C4-2B (cell line): ENCODE data around the gene FCGR2B.
"Not testable (repeated sequence)": the region's sequence is repeated elsewhere in the genome, so short reads cannot be mapped to it uniquely, and the experiment has no call there.

Experiments used
- H3K27ac ChIP-seq: fragments of 450-650 bp; 2 replicates; pipeline ENCODE4 v1.5.1; 2017
- CTCF ChIP-seq: fragments of 450-650 bp; conservative IDR thresholded peaks from 2 replicates; pipeline ENCODE4 v1.5.1; 2017; ENCODE audit warnings: mild to moderate bottlenecking
- ZFX ChIP-seq: fragments of 450-650 bp; IDR thresholded peaks from 2 replicates; pipeline ENCODE4 v1.6.1; 2017

Gene FCGR2B

GRCh38 chr1:161676958-161677689, 14.2 kb downstream of the FCGR2B start:
- no peak overlapping the region for H3K27ac ChIP-seq
- TF ChIP-seq ZFX (no peak), CTCF (no peak)

- H3K27ac ChIP-seq = no peak overlapping the region
- TF ChIP-seq ZFX (no peak), CTCF (no peak)
Observed at GRCh38 chr1:161678500-161678899, 15.6 kb downstream of the FCGR2B start.

GRCh38 chr1:161681879-161682278, 18.9 kb downstream of the FCGR2B start:
- TF ChIP-seq ZFX (no peak), CTCF (no peak)
- H3K27ac ChIP-seq = no peak overlapping the region

DNA sequence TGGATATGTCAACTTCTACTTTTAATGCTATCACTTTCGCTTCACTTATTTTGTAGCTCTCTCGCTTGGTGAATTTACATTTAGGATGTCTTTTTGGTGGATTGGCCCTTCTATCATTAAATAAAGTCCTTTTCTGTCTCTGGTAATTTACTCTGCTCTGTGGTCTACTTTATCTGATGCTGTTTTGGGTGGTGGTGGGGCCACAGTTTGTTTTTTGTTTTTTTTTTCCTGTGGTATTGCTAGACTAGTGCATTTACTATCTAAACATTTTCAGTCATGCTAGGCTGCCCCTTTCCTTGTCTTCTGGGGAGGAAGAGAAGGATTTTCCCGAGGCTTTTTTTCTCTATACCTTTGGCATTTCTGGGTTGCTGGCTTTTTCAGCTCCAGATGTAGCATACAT, 26.0 kb downstream of the FCGR2B start:
- TF ChIP-seq ZFX (no peak), CTCF (no peak)
- H3K27ac ChIP-seq = no peak overlapping the region

DNA sequence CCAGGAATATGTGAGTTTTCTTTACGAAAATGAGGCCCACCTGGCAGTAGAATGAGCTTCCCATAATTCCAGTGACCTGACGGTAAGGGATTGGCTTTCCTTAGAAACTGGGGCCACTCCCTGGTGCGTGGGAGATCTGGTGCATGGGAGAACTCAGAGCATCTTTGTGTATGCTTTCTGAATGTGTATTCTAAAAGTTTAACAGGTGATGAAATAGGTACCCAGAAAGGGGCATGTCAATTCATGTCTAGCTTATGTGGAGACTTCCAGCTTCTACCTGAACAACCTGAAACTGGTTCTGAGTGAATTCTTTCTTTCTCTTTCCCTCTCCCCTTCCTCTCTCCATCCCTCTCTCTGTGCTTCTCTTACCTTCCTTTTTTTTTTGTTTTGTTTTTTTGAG, 28.9 kb downstream of the FCGR2B start:
- no peak overlapping the region for H3K27ac ChIP-seq
- TF ChIP-seq ZFX (no peak), CTCF (no peak)

GRCh38 chr1:161693020-161693712, 30.2 kb downstream of the FCGR2B start:
- not testable (repeated sequence) for H3K27ac ChIP-seq

GRCh38 chr1:161698302-161698701, 35.4 kb downstream of the FCGR2B start:
- H3K27ac ChIP-seq = not testable (repeated sequence)

- H3K27ac ChIP-seq = no peak overlapping the region
- no peak for TF ChIP-seq CTCF
- no peak for TF ChIP-seq ZFX
Observed at GRCh38 chr1:161702250-161702649, 39.3 kb downstream of the FCGR2B start.
